IMR-90 (cell line): ENCODE results near the gene ADCY5.

Experiments used
- BHLHE40 ChIP-seq: fragments of 150-350 bp; IDR thresholded peaks from 2 replicates; pipeline ENCODE4 v1.6.1; 2016; ENCODE audit warnings: mild to moderate bottlenecking, low read depth, low read length
- CEBPB ChIP-seq: IDR thresholded peaks from 2 replicates; pipeline ENCODE4 v1.6.1; 2012; ENCODE audit warnings: low read depth, low read length, improper control_type of control experiment
- CHD1 ChIP-seq: IDR thresholded peaks from 2 replicates; pipeline ENCODE4 v1.6.1; 2012; ENCODE audit warnings: low read depth, low read length, improper control_type of control experiment
- MAFK ChIP-seq: IDR thresholded peaks from 2 replicates; pipeline ENCODE4 v1.6.1; 2012; ENCODE audit warnings: low read depth, low read length, improper control_type of control experiment
- MAZ ChIP-seq: IDR thresholded peaks from 2 replicates; pipeline ENCODE4 v1.6.1; 2012; ENCODE audit warnings: low read depth, mild to moderate bottlenecking, low read length, improper control_type of control experiment, moderate library complexity, borderline replicate concordance
- NFE2L2 ChIP-seq: fragments of 150-350 bp; IDR thresholded peaks from 2 replicates; pipeline ENCODE4 v1.6.1; 2016; ENCODE audit warnings: low read depth, mild to moderate bottlenecking, low read length
- POLR2A ChIP-seq: IDR thresholded peaks from 2 replicates; pipeline ENCODE4 v1.6.1; 2012; ENCODE audit warnings: mild to moderate bottlenecking, low read depth, low read length
- RAD21 ChIP-seq: IDR thresholded peaks from 2 replicates; pipeline ENCODE4 v1.6.1; 2012; ENCODE audit warnings: low read length, improper control_type of control experiment
- RFX5 ChIP-seq: IDR thresholded peaks from 2 replicates; pipeline ENCODE4 v1.8.0; 2012; ENCODE audit warnings: low read depth, mild to moderate bottlenecking, low read length, moderate library complexity
- SMC3 ChIP-seq: fragments of 150-350 bp; IDR thresholded peaks from 2 replicates; pipeline ENCODE4 v1.6.1; 2016; ENCODE audit warnings: low read depth, mild to moderate bottlenecking, antibody characterized with exemption, low read length, moderate library complexity
- TF ChIP-seq, protein P1 (sequence below): conservative IDR thresholded peaks from 2 replicates; pipeline ENCODE4 v1.5.1; 2012; ENCODE audit warnings: mild to moderate bottlenecking, low read depth, low read length, improper control_type of control experiment
- TF ChIP-seq, protein P2 (sequence below): fragments of 150-350 bp; IDR thresholded peaks from 2 replicates; pipeline ENCODE4 v1.6.1; 2016; ENCODE audit warnings: low read depth, mild to moderate bottlenecking, low read length, moderate library complexity, borderline replicate concordance
- TF ChIP-seq, protein P3 (sequence below): fragments of 150-350 bp; IDR thresholded peaks from 2 replicates; pipeline ENCODE4 v1.6.1; 2017; ENCODE audit warnings: mild to moderate bottlenecking, antibody characterized with exemption, low read length, low read depth

- TF ChIP-seq POLR2A (no peak), MAZ (no peak), RAD21 (no peak), CEBPB (no peak), RFX5 (no peak), CHD1 (no peak), NFE2L2 (no peak), SMC3 (no peak), BHLHE40 (no peak), MAFK (no peak)
- TF ChIP-seq, protein P1, sequence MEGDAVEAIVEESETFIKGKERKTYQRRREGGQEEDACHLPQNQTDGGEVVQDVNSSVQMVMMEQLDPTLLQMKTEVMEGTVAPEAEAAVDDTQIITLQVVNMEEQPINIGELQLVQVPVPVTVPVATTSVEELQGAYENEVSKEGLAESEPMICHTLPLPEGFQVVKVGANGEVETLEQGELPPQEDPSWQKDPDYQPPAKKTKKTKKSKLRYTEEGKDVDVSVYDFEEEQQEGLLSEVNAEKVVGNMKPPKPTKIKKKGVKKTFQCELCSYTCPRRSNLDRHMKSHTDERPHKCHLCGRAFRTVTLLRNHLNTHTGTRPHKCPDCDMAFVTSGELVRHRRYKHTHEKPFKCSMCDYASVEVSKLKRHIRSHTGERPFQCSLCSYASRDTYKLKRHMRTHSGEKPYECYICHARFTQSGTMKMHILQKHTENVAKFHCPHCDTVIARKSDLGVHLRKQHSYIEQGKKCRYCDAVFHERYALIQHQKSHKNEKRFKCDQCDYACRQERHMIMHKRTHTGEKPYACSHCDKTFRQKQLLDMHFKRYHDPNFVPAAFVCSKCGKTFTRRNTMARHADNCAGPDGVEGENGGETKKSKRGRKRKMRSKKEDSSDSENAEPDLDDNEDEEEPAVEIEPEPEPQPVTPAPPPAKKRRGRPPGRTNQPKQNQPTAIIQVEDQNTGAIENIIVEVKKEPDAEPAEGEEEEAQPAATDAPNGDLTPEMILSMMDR, result no peak
- TF ChIP-seq, protein P2, sequence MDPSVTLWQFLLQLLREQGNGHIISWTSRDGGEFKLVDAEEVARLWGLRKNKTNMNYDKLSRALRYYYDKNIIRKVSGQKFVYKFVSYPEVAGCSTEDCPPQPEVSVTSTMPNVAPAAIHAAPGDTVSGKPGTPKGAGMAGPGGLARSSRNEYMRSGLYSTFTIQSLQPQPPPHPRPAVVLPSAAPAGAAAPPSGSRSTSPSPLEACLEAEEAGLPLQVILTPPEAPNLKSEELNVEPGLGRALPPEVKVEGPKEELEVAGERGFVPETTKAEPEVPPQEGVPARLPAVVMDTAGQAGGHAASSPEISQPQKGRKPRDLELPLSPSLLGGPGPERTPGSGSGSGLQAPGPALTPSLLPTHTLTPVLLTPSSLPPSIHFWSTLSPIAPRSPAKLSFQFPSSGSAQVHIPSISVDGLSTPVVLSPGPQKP, result no peak
- TF ChIP-seq, protein P3, sequence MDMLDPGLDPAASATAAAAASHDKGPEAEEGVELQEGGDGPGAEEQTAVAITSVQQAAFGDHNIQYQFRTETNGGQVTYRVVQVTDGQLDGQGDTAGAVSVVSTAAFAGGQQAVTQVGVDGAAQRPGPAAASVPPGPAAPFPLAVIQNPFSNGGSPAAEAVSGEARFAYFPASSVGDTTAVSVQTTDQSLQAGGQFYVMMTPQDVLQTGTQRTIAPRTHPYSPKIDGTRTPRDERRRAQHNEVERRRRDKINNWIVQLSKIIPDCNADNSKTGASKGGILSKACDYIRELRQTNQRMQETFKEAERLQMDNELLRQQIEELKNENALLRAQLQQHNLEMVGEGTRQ, result no peak
These were observed 123.8 kb downstream of the ADCY5 start for GRCh38 chr3:123324880-123325765.
